DOHH2 (cell line): ENCODE results near the gene BEST2.

Experiments
- CTCF ChIP-seq: fragments of 200-600 bp; sonication (generic); IDR thresholded peaks from one replicate; pipeline ENCODE4 v1.5.1; 2014; ENCODE audit warnings: antibody characterized with exemption, mild to moderate bottlenecking, low read depth, low read length; ENCODE audit not compliant: poor library complexity, severe bottlenecking
- EZH2phosphoT487 ChIP-seq: fragments of 200-600 bp; sonication (generic); IDR thresholded peaks from 2 replicates; pipeline ENCODE4 v1.6.1; 2017; ENCODE audit warnings: borderline replicate concordance, mild to moderate bottlenecking, antibody characterized with exemption, low read length, moderate library complexity, mixed read lengths

- no peak for TF ChIP-seq CTCF
- TF ChIP-seq EZH2phosphoT487 = no peak
These were observed 28.3 kb upstream of the BEST2 start for GRCh38 chr19:12723381-12723640.
